ENCODE measurements around the gene DEFB116.
"Not testable (repeated sequence)": the region's sequence is repeated elsewhere in the genome, so short reads cannot be mapped to it uniquely, and the experiment has no call there.

The DEFB116 gene

DNA sequence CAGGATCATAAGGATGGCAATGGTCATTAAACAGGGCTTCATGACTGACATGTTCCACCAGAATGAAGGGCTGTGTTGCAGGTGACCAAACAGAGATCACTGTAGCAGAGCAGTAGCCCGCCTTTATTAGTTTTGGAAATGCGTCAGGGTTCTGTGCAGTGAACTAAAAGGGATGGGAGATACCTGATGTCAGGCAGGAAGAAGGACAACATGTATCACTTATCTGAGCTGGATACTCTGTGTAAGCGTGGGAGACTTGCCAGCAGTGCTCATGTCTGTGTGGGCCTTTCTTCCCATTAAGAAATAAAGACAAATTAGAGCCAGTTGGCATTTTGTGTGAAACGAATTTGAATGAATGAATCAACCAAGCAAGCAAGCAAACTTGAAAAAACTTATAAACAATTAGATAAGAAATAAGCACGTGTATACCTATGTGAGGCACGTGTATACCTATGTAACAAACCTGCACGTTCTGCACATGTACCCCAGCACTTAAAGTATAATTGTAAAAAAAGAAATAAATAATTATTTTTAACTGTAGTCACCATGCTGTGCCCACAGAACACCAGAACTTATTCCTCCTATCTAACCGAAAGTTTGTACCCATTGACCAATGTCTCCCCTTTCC is at the start of gene DEFB116:
TSS of gene DEFB116 (minus strand) at position 51 of the 628 bp plus-strand sequence. CDS start at position 51, 0 bp downstream.
- DNase-seq = no peak

- no peak for DNase-seq
Measured at GRCh38 chr20:31355981-31356380, 47.6 kb upstream of the DEFB116 start.

GRCh38 chr20:31341470-31341869 is 33.1 kb upstream of the DEFB116 start:
- no peak for DNase-seq

DNA sequence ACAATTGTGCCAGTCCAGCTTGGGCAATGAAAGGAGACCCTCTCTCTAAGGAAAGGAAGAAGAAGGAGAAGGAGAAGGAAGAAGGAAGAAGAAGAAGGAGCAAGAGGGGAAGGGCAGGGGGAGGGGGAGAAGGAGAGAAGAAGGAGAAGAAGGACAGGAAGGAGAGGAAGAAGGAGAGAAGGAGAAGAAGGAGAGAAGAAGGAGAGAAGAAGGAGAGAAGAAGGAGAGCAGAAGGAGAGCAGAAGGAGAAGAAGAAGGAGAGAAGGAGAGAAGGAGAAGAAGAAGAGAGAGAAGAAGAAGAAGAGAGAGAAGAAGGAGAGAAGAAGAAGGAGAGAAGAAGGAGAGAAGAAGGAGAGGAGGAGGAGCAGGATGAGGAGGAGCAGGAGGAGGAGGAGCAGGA is 22.5 kb upstream of the DEFB116 start:
- DNase-seq = no peak

- no peak for DNase-seq
Measured at GRCh38 chr20:31322504-31322903, 14.1 kb upstream of the DEFB116 start.

DNA sequence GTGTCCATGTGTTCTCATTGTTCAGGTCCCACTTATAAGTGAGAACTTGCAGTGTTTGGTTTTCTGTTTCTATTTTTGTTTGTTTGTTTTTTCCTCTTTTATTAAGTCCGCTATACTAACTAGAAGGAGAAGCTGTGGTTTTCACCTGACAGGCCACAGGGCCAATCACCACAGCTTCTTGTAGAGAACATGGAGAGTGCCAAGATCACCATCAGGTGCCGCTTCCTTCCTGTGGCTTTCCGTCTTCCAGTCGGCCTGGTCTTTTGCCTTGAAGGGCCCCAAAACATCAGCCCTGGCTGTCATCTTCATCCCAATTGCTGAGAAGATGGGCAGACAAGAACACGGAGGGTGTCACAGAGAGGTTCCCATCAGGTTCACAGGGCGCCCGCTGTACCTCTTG is 23.4 kb downstream of the DEFB116 start:
- DNase-seq = not testable (repeated sequence)

- DNase-seq = no peak
Measured at GRCh38 chr20:31278178-31278577, 30.2 kb downstream of the DEFB116 start.

- DNase-seq = no peak
Measured at GRCh38 chr20:31274441-31274840, 33.9 kb downstream of the DEFB116 start.

DNA sequence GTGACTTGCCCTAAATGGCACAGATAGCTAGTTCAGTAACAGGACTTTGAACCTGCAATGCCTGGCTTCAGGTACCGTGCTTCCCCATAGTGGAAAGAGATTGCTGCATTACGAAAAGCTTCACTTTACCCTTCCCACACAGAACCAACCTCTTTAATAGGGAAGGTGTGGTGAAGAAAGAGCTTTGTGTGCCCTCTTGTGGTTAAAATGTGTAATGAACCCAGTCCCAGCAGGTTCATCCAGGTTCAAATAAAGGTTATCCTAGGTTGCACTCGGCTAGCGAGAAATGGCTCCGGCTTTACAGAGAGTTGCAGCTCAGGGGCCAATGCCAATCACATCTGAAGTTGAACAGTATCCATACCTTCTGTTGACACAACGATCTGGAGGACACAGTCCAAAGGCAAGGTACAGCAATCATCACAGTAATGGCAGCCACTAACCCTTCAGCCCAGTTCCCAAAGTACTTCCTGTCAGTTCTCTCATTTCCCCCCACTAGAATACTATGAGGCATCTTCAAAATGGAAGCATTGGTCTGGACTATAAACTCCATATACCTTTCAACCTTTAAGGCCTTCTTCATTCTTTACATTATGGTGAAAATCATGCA is 48.0 kb downstream of the DEFB116 start:
- DNase-seq = no peak

- DNase-seq = no peak
Measured at GRCh38 chr20:31257364-31257763, 51.0 kb downstream of the DEFB116 start, which contains the start of gene DEFB115. TSS of gene DEFB115 (plus strand) at chr20:31257664. CDS start at chr20:31257664, 0 bp downstream.

DNA sequence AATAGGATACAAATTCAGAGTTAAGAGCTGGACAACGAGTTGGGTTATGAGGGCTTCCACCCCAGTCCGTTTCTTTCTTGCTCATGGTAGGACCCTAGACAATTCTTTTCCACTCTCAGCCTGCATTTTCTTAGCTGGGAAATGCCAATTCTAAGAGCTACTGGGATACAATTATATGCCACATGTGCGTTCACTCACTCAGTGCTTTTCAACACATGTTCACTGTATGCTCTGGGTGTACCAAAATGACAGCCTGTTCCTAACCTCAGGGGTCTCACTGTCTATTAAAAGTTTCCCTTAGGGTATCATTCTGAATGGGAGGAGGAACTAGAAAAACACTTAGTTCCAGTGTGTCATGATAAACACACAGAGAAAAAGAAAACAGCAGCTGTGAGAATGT is 51.4 kb downstream of the DEFB116 start:
- no peak for DNase-seq

All from CD4-positive, alpha-beta T cell treated with Interleukin-21 for 1 hour (primary cell).